Stimulated activated naive CD8-positive, alpha-beta T cell treated with anti-CD3 and anti-CD28 coated beads, Interleukin-15, Interleukin-2, amounts not matched to agents 100 U/mL and 50 U/mL, for 24 hours (primary cell): ENCODE data around the gene RHBDL3.

Experiments
- ATAC-seq: fragments of 150-1000 bp; cut with Tn5 transposase; one replicate; pipeline ENCODE4 v1.10.0; 2021
- DNase-seq: peaks from one replicate; pipeline ENCODE4 v3.0.0; 2021

The RHBDL3 gene

DNA sequence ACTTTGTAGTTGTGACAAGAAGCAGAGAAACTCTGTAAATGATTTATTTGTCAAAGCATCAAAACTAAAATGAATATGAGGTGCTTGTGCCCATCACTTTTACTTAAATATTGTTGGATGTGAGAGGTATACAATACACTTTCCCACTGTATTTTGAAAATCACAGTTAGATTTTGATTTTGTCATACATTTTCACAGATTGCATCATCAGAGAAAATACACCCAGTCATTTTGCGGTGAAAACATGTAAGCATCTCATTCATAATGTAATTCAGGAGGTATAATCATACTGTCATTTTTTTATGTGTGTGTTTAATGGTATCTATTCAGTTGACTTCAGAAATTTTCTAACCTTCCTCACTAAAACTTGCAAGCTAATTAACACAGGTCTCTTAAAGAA, 95.6 kb downstream of the RHBDL3 start:
- no peak for DNase-seq
- ATAC-seq: no peak

DNA sequence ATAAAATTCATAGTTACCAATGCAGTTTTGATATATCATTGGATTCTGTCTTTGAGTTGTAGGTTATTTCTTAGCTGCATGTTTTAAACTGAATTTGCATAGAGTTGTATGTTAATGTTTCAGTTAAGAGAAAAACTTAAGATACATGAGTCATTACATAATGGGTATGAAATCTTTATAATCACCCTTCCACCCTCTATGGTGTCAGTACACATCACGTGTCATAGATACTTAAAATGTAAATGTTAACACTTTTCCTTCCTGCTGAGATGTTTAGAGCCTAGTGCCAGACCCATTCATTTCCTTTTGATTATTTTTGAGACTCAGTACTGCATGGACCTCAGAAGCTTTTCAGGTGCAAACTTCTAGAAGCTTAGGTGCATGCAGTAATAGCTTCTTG, 104.8 kb downstream of the RHBDL3 start:
- ATAC-seq: peak; percentile 36
- DNase-seq: no peak
